Endodermal cell (in vitro differentiated cells): ENCODE data around the gene SMAD3. TPM values are rescaled to one million over a fixed set of nuclear protein-coding genes. Genes with fewer than 3 reads are reported as not detected.
A peak's percentile ranks its signal among the peaks of the same experiment; 100 is the strongest.

Experiments used
- DNase-seq: peaks from one replicate; pipeline ENCODE4 v3.0.0-alpha.2; 2017
- H3K27ac ChIP-seq: 2 replicates; pipeline ENCODE4 v1.5.1; 2013; ENCODE audit warnings: mild to moderate bottlenecking, low read depth, low read length, moderate library complexity
- H3K27me3 ChIP-seq: 2 replicates; pipeline ENCODE4 v1.6.1; 2013; ENCODE audit warnings: mild to moderate bottlenecking, low read length, moderate library complexity; ENCODE audit not compliant: insufficient read depth, control insufficient read depth, poor library complexity, severe bottlenecking
- H3K36me3 ChIP-seq: 2 replicates; pipeline ENCODE4 v1.7.0; 2013; ENCODE audit warnings: mild to moderate bottlenecking, low read length, moderate library complexity; ENCODE audit not compliant: control insufficient read depth, insufficient read depth
- H3K4me1 ChIP-seq: one replicate; pipeline ENCODE4 v1.7.0; 2013; ENCODE audit warnings: low read length; ENCODE audit not compliant: control insufficient read depth, insufficient read depth
- H3K4me3 ChIP-seq: 2 replicates; pipeline ENCODE4 v1.5.1; 2013; ENCODE audit warnings: mild to moderate bottlenecking, low read length, moderate library complexity
- H3K9ac ChIP-seq: 2 replicates; pipeline ENCODE4 v1.6.1; 2013; ENCODE audit warnings: mild to moderate bottlenecking, low read length, moderate library complexity; ENCODE audit not compliant: poor library complexity, severe bottlenecking; ENCODE audit errors: extremely low read depth
- H3K9me3 ChIP-seq: 2 replicates; pipeline ENCODE4 v1.6.1; 2013; ENCODE audit warnings: mild to moderate bottlenecking, low read length, moderate library complexity; ENCODE audit not compliant: control insufficient read depth
- H3K27ac Mint-ChIP-seq: 2 replicates; pipeline ENCODE4 v1.8.0; 2020; ENCODE audit warnings: mixed read lengths
- H3K27me3 Mint-ChIP-seq: 2 replicates; pipeline ENCODE4 v1.8.0; 2021; ENCODE audit warnings: mild to moderate bottlenecking, mixed read lengths; ENCODE audit not compliant: insufficient read depth
- H3K36me3 Mint-ChIP-seq: 2 replicates; pipeline ENCODE4 v1.8.0; 2020; ENCODE audit warnings: low read depth, mixed read lengths
- H3K4me1 Mint-ChIP-seq: 2 replicates; pipeline ENCODE4 v1.8.0; 2020; ENCODE audit warnings: mixed read lengths
- H3K4me3 Mint-ChIP-seq: 2 replicates; pipeline ENCODE4 v1.8.0; 2020; ENCODE audit warnings: mild to moderate bottlenecking, moderate library complexity, mixed read lengths
- H3K9me3 Mint-ChIP-seq: 2 replicates; pipeline ENCODE4 v1.8.0; 2020; ENCODE audit warnings: mild to moderate bottlenecking, mixed read lengths
- CTCF ChIP-seq: fragments of 200-600 bp; sonication (generic); conservative IDR thresholded peaks from 2 replicates; pipeline ENCODE4 v1.5.0; 2021; ENCODE audit warnings: antibody characterized with exemption, mild to moderate bottlenecking
- WGBS, 2 experiments: methylation state at CpG; one replicate each; pipeline versions ENCODE4 v1.1.5 to v1.1.7; 2013; ENCODE audit warnings: missing lambda C conversion rate in 2 of 2, mixed read lengths in 1 of 2; ENCODE audit not compliant: insufficient coverage in 1 of 2, insufficient read length in 1 of 2; 5-methylcytosine and 5-hydroxymethylcytosine counted together
- total RNA-seq, 2 donors: library from RNA; stranded (reverse); fragmentation: NEBNext Ultra II Directional in 1 of 2; extraction: Animal tissue kit (Norgen Biotek cat#: 25700) in 1 of 2; gene quantifications; 2 replicates in 1 of 2; 3 replicates in 1 of 2; pipeline ENCODE4 v1.2.1, GENCODE V29; 2021

Gene SMAD3
- total RNA-seq, 2 donors from 2014 or later, result 7.8 to 9.6 TPM

DNA sequence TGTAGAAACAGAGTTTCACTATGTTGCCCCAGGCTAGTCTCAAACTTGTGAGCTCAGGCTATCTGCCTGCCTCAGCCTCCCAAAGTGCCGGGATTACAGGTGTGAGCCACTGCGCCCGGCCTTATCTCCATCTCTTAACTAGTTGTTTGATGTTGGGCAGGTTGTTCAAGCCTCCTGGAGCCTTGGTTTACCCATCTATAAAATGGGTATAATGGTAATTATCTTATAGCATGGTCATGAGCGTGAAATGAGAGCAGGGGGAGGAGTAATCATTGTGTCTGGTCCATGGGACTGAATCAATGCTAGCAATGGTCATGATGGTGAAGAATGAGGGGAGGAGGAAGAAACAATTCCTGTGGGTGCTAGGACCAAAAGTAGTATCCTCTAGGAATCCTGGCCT, 32.0 kb downstream of the SMAD3 start:
- Histone ChIP-seq H3K9ac (no peak overlapping the region), H3K36me3 (peaks cover 32% of the 10 kb centered on the region), H3K4me3 (no peak overlapping the region), H3K4me1 (peaks cover 28% of the 10 kb centered on the region), H3K9me3 (no peaks in the 10 kb centered on the region), H3K27ac (no peak overlapping the region), H3K27me3 (no peaks in the 10 kb centered on the region)
- Mint-ChIP-seq H3K4me1 (peaks cover 29% of the 10 kb centered on the region), H3K27me3 (peaks cover 4% of the 10 kb centered on the region), H3K27ac (no peak overlapping the region), H3K4me3 (no peak overlapping the region), H3K36me3 (no peaks in the 10 kb centered on the region), H3K9me3 (no peaks in the 10 kb centered on the region)
- TF ChIP-seq CTCF, result no peak
- 90 to 97% methylated on average over 2 to 4 of the region's 4 CpGs for WGBS, 2 experiments
- no peak for DNase-seq

GRCh38 chr15:67097930-67098740, 32.7 kb downstream of the SMAD3 start:
- no peak overlapping the region for H3K9ac ChIP-seq
- Mint-ChIP-seq H3K9me3 (no peaks in the 10 kb centered on the region), H3K36me3 (no peaks in the 10 kb centered on the region), H3K27me3 (peaks cover 4% of the 10 kb centered on the region), H3K4me1 (peaks cover 22% of the 10 kb centered on the region), H3K4me3 (no peak overlapping the region), H3K27ac (peak overlapping the region; percentile 42)
- no peaks in the 10 kb centered on the region for H3K27me3 ChIP-seq
- WGBS, 2 experiments, result 75 to 78% methylated on average over 8 to 14 of the region's 14 CpGs
- DNase-seq, result no peak
- H3K4me1 ChIP-seq, result peaks cover 21% of the 10 kb centered on the region
- no peak overlapping the region for H3K4me3 ChIP-seq
- no peak for TF ChIP-seq CTCF
- no peaks in the 10 kb centered on the region for H3K9me3 ChIP-seq
- H3K27ac ChIP-seq, result no peak overlapping the region
- peaks cover 29% of the 10 kb centered on the region for H3K36me3 ChIP-seq

GRCh38 chr15:67098768-67099282, 33.4 kb downstream of the SMAD3 start:
- Histone ChIP-seq H3K27me3 (no peaks in the 10 kb centered on the region), H3K4me1 (peaks cover 21% of the 10 kb centered on the region), H3K36me3 (peaks cover 22% of the 10 kb centered on the region), H3K27ac (no peak overlapping the region), H3K9ac (no peak overlapping the region), H3K4me3 (no peak overlapping the region), H3K9me3 (no peaks in the 10 kb centered on the region)
- no peak for TF ChIP-seq CTCF
- Mint-ChIP-seq H3K27me3 (peaks cover 8% of the 10 kb centered on the region), H3K36me3 (no peaks in the 10 kb centered on the region), H3K9me3 (no peaks in the 10 kb centered on the region), H3K4me3 (no peak overlapping the region), H3K27ac (no peak overlapping the region), H3K4me1 (peaks cover 18% of the 10 kb centered on the region)
- 78 to 79% methylated on average over 7 to 8 of the region's 8 CpGs for WGBS, 2 experiments
- DNase-seq, result no peak
